SK-N-MC (cell line): Measurements from ENCODE around the gene C20orf173.

ENCODE experiments used
- DNase-seq: peaks from one replicate; pipeline ENCODE4 v3.0.0-alpha.2; 2011; ENCODE audit warnings: low read depth, low spot score
- H3K27ac ChIP-seq: fragments of 200-600 bp; sonication (generic); 2 replicates; pipeline ENCODE4 v1.5.1; 2016; ENCODE audit warnings: mixed run types
- H3K36me3 ChIP-seq: fragments of 200-600 bp; sonication (generic); 2 replicates; pipeline ENCODE4 v1.6.1; 2017; ENCODE audit warnings: antibody characterized with exemption, low read length, mixed read lengths; ENCODE audit not compliant: insufficient read depth
- H3K4me3 ChIP-seq: fragments of 200-600 bp; sonication (generic); 2 replicates; pipeline ENCODE4 v1.5.1; 2016
- H3K9ac ChIP-seq: fragments of 200-600 bp; sonication (generic); 2 replicates; pipeline ENCODE4 v1.8.0; 2017; ENCODE audit warnings: mixed run types, mixed read lengths; ENCODE audit not compliant: insufficient read length
- H3K9me3 ChIP-seq: fragments of 200-600 bp; sonication (generic); 2 replicates; pipeline ENCODE4 v1.6.1; 2017; ENCODE audit warnings: low read depth, mild to moderate bottlenecking, antibody characterized with exemption, low read length, moderate library complexity, mixed read lengths
- EZH2 ChIP-seq: fragments of 200-600 bp; sonication (generic); IDR thresholded peaks from one replicate; pipeline ENCODE4 v1.6.1; 2017; ENCODE audit warnings: antibody characterized with exemption
- FOXP2 ChIP-seq: optimal IDR thresholded peaks from 2 replicates; pipeline ENCODE3; 2011; ENCODE audit warnings: mild to moderate bottlenecking, moderate library complexity; ENCODE audit not compliant: insufficient read depth; ENCODE audit errors: extremely low read length, control extremely low read depth
- POLR2AphosphoS5 ChIP-seq: IDR thresholded peaks from 2 replicates; pipeline ENCODE4 v1.6.1; 2012; ENCODE audit warnings: mild to moderate bottlenecking, low read depth, low read length, borderline replicate concordance

C20orf173 gene

DNA sequence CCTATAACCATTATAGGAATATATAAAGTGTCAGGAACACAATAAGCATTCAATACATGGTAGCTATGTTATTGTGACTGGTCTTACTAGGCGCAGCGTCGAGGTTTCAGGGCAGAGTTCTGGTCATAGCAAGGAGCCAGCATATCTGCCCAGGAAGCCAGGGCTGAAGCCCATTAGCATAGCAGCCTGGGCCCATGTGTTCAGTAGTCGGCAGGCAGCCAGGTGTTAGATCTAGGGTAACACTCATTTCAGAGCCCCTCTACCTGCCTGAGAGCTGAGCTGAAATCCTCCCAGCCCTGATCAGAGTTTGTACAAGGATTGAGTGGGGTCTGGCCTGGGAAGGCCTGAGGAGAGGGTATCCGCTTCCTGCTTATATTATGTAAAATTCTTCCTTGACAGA, 32.1 kb downstream of the C20orf173 start:
- Histone ChIP-seq H3K36me3 (peaks cover 90% of the 10 kb centered on the region), H3K27ac (no peak overlapping the region), H3K9me3 (no peaks in the 10 kb centered on the region), H3K4me3 (no peak overlapping the region), H3K9ac (no peak overlapping the region)
- DNase-seq = no peak
- TF ChIP-seq EZH2 = no peak
- TF ChIP-seq FOXP2 = no peak
- no peak for TF ChIP-seq POLR2AphosphoS5

DNA sequence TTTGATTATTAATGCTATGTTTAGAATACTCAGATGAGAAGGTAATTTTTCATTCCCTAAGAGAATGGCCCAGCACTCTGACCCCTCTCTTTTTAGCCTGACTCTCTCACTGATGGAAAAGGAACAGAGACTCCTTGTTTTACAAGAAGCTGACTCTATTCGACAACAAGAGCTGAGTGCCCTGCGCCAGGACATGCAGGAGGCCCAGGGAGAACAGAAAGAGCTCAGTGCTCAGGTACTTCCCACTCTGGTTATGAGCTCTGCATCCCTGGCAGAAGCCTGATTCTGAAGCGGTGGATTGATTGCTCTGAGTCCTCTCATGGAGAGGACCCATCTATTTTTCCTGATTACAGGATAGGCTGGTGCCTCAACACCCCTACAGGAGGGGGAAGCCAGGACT, 33.0 kb downstream of the C20orf173 start:
- TF ChIP-seq POLR2AphosphoS5 (no peak), EZH2 (no peak), FOXP2 (no peak)
- no peak overlapping the region for H3K9ac ChIP-seq
- DNase-seq = no peak
- H3K9me3 ChIP-seq = no peaks in the 10 kb centered on the region
- no peak overlapping the region for H3K27ac ChIP-seq
- H3K4me3 ChIP-seq = no peak overlapping the region
- H3K36me3 ChIP-seq = peaks cover 90% of the 10 kb centered on the region

DNA sequence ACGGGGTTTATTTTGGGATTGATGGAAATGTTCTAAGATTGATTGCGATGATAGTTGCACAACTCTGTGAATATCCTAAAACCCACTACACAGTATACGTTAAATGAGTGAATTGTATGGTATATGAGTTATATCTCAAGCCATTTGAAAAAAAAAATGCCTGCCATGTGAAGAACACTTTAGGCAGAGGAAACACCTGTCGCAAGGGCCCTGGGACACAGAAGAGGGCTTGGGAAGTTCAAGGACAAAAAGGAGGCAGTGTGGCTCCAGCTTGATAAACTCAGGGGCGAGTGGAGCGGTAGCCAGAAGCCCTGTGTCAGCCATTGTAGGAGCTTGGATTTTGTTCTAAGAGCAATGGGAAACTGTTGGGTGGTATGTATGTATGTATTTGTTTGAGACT, 37.1 kb downstream of the C20orf173 start:
- Histone ChIP-seq H3K36me3 (peaks cover 89% of the 10 kb centered on the region), H3K9ac (no peak overlapping the region), H3K9me3 (no peaks in the 10 kb centered on the region), H3K27ac (no peak overlapping the region), H3K4me3 (no peak overlapping the region)
- no peak for DNase-seq
- no peak for TF ChIP-seq POLR2AphosphoS5
- no peak for TF ChIP-seq EZH2
- TF ChIP-seq FOXP2 = no peak

DNA sequence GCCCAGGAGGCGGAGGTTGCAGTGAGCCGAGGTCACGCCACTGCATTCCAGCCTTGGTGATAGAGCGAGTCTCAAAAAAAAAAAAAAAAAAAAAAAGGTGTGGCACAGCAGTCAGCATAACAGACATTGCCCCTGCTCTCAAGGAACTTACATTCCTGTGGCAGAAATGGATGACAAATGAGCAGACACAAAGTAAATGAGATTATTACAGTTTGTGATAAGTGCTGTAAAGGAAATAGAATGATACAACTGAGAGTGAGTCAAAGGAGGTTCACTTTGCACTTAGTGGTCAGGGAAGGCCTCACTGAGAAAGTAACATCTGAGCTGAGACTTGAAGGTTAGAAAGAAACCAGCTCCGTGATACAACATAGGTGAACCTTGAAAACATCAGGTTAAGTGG, 37.6 kb downstream of the C20orf173 start:
- H3K9ac ChIP-seq = no peak overlapping the region
- TF ChIP-seq FOXP2 = no peak
- no peak for TF ChIP-seq EZH2
- TF ChIP-seq POLR2AphosphoS5 = no peak
- H3K27ac ChIP-seq = no peak overlapping the region
- peaks cover 89% of the 10 kb centered on the region for H3K36me3 ChIP-seq
- no peak overlapping the region for H3K4me3 ChIP-seq
- no peak for DNase-seq
- H3K9me3 ChIP-seq = no peaks in the 10 kb centered on the region

DNA sequence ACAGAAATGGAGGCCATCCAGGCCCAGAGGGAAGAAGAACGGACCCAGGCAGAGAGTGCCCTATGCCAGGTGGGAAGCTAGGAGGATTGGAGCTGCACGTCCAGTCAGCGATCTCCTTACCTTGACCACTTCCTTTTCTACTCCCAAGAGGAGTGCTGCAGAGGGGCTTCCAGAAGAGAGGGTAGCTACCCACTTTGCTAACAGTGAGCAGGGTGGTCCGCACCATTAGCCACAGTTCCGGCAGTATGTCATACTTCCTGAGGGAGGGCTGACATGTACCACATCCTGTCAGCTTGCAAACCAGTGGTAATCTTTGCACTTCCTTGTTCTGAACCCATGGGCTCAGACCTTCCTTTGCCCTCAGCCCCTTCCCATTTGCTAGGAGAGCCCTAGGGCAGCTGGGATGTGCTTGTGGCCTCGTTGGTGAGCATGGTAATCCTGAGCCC, 38.7 kb downstream of the C20orf173 start:
- no peaks in the 10 kb centered on the region for H3K9me3 ChIP-seq
- no peak for DNase-seq
- no peak for TF ChIP-seq FOXP2
- no peak for TF ChIP-seq EZH2
- no peak for TF ChIP-seq POLR2AphosphoS5
- no peak overlapping the region for H3K27ac ChIP-seq
- H3K9ac ChIP-seq = no peak overlapping the region
- peaks cover 88% of the 10 kb centered on the region for H3K36me3 ChIP-seq
- no peak overlapping the region for H3K4me3 ChIP-seq

- no peak for TF ChIP-seq POLR2AphosphoS5
- TF ChIP-seq FOXP2 = no peak
- TF ChIP-seq EZH2 = no peak
- Histone ChIP-seq H3K9me3 (no peaks in the 10 kb centered on the region), H3K4me3 (no peak overlapping the region), H3K27ac (no peak overlapping the region), H3K36me3 (peaks cover 81% of the 10 kb centered on the region), H3K9ac (no peak overlapping the region)
- DNase-seq = no peak
These were observed 39.7 kb downstream of the C20orf173 start for GRCh38 chr20:35489717-35490116.

GRCh38 chr20:35487479-35487878, 42.0 kb downstream of the C20orf173 start:
- H3K4me3 ChIP-seq = no peak overlapping the region
- TF ChIP-seq POLR2AphosphoS5 (no peak), EZH2 (no peak), FOXP2 (no peak)
- H3K36me3 ChIP-seq = peaks cover 79% of the 10 kb centered on the region
- peaks cover 4% of the 10 kb centered on the region; the same call in 1 of the 2 replicates for H3K9me3 ChIP-seq
- H3K9ac ChIP-seq = no peak overlapping the region
- H3K27ac ChIP-seq = no peak overlapping the region
- DNase-seq = no peak

- no peak for DNase-seq
- Histone ChIP-seq H3K9me3 (peaks cover 4% of the 10 kb centered on the region; the same call in 1 of the 2 replicates), H3K4me3 (no peak overlapping the region), H3K27ac (no peak overlapping the region), H3K9ac (no peak overlapping the region), H3K36me3 (peaks cover 78% of the 10 kb centered on the region)
- TF ChIP-seq EZH2 (no peak), POLR2AphosphoS5 (no peak), FOXP2 (no peak)
These were observed 49.7 kb downstream of the C20orf173 start for GRCh38 chr20:35479798-35480197.
